Panc1 (cell line): ENCODE measurements around the gene FTO.

Experiments used
- POLR2AphosphoS5 ChIP-seq: IDR thresholded peaks from 2 replicates; pipeline ENCODE4 v1.6.1; 2012; ENCODE audit warnings: mild to moderate bottlenecking, low read depth, low read length, moderate library complexity
- REST ChIP-seq, 2 experiments: IDR thresholded peaks; 2 replicates each; pipeline ENCODE4 v1.6.1; 2011 to 2012; ENCODE audit warnings: low read depth in 2 of 2, control low read depth in 1 of 2, low read length in 1 of 2, mild to moderate bottlenecking in 1 of 2, moderate library complexity in 1 of 2; ENCODE audit not compliant: insufficient read depth in 1 of 2
- SIN3A ChIP-seq: IDR thresholded peaks from 2 replicates; pipeline ENCODE4 v1.6.1; 2012; ENCODE audit warnings: low read depth, mild to moderate bottlenecking, low read length, moderate library complexity, borderline replicate concordance; ENCODE audit not compliant: insufficient read depth
- TF ChIP-seq, protein P1 (sequence below): fragments of 450-650 bp; IDR thresholded peaks from 2 replicates; pipeline ENCODE4 v1.5.1; 2017; ENCODE audit warnings: mild to moderate bottlenecking

DNA sequence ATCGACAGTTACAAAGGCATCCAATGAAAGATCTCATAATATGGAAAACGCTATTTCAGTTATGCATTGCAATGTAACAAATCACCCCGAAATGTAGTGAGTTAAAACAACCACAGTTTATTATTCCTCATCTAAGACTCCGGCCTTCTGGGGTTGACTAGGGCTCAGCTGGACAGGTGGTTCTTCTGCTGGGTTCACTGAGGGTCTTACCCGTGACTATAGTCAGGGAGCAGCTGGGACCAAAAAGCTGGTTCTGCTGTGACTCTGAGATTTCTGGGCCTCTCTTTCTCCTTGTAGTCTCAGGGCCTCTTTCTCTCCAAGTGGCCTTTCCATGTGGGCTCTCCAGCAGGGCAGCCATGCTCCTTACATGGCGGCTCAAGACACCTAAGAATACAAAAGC lies 386.6 kb downstream of the FTO start:
- TF ChIP-seq, protein P1, sequence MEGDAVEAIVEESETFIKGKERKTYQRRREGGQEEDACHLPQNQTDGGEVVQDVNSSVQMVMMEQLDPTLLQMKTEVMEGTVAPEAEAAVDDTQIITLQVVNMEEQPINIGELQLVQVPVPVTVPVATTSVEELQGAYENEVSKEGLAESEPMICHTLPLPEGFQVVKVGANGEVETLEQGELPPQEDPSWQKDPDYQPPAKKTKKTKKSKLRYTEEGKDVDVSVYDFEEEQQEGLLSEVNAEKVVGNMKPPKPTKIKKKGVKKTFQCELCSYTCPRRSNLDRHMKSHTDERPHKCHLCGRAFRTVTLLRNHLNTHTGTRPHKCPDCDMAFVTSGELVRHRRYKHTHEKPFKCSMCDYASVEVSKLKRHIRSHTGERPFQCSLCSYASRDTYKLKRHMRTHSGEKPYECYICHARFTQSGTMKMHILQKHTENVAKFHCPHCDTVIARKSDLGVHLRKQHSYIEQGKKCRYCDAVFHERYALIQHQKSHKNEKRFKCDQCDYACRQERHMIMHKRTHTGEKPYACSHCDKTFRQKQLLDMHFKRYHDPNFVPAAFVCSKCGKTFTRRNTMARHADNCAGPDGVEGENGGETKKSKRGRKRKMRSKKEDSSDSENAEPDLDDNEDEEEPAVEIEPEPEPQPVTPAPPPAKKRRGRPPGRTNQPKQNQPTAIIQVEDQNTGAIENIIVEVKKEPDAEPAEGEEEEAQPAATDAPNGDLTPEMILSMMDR = no peak
- no peak for TF ChIP-seq POLR2AphosphoS5
- no peak for TF ChIP-seq REST (IDR thresholded peaks at IDR 0.05; ENCODE audit: insufficient read depth in 1 of 2, low read depth in 2 of 2, low read length in 1 of 2)
- TF ChIP-seq SIN3A = no peak
